Measurements from ENCODE around the gene CHMP1A.

CHMP1A gene

DNA sequence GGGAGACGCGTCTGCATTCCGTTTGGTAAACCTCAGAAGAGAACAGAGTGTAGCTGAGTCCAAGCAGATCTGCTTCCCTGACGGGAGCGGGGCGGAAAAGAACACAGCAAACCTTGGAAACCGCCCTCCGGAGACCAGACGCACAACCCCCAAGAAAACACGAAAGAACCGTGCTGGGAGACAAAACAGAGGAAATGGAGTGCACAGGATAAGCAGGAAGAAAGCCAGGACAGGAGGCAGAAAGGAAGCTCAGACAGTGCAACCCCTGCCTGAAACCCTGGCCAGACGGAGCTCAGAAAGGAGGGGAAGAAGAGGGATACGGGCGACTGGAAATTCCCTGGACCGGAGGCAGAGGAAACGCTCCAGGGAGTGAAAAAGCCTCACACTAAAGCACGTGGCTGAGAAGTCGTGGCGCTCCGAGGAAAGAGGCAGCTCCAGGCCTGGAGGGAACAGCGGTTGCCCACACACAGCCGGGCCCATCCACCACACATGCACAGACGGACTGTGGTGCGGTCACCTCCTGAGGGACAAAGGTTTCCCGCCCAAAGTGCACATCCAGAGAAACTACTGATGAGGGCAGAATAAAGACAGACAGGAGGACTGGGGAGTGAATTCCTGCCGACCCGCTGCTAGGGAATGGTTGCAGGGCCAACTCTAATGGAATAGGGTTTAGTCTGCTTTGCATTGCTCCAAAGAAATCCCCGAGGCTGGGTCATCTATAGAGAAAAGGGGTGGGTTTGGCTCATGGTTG, 33.8 kb downstream of the CHMP1A start:
- DNase-seq (ENCODE audit: low read depth) = no peak

DNA sequence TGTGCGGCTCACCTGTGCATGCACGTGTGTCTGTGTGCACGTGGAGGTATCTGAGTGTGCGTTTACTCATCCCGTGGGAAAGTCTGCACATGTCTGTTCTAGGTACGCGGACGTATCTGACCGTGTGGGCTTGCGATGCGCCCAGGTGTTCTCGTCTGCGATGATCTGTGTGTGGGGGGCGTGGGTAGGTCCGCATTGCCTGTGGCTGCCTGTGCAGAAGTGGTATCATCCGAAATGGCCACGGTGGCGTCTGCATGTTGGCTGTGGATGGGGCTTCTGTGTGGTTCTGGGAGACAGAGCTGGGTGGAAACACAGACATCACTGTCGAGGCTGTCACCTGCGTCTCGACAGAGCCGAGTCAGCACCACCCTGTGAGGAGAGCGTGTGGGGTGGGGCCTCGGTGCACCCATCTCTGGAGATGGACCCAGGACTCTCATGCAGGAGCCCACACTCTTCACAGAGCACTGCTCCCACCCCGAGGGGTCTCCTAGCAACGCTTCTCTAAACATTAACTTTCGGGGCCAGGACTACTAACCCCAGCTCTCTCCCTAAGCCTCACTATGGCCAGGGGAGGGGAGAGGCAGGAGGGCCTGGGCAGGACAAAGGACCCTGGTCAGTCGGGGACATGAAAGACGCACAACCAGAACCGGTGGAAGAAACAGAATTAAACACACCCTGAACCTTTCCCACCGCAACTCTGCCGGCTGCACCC, 35.7 kb downstream of the CHMP1A start:
- DNase-seq (ENCODE audit: low read depth) = no peak

DNA sequence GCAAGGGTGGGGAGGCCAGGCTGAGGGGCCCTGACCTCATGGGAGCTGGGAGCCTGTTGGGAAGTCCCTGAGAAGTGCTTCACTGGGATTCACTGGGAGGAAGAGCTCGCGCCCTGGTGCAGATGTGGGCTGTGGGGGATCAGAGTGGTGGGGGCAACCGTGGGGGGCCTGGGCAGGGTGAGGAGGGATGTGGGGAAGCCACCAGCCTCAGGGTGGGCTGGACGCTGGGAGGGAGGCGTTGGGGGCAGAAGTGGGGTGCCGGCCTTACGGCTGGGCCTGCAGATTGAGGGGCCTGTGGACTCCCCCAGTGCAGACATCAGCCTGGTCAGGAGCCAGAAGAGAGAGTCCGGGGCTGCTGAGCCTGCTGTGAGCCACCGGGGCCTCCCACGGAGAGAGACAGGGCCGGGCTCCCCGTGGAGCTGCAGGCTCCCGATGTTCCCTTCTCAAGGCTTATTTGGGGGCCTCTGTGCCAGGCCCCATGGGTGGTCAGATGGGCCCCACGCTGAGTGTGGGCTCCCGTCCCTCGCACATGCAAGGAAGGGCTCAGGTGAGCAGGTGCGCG, 36.3 kb downstream of the CHMP1A start:
- no peak for DNase-seq (ENCODE audit: low read depth)

DNA sequence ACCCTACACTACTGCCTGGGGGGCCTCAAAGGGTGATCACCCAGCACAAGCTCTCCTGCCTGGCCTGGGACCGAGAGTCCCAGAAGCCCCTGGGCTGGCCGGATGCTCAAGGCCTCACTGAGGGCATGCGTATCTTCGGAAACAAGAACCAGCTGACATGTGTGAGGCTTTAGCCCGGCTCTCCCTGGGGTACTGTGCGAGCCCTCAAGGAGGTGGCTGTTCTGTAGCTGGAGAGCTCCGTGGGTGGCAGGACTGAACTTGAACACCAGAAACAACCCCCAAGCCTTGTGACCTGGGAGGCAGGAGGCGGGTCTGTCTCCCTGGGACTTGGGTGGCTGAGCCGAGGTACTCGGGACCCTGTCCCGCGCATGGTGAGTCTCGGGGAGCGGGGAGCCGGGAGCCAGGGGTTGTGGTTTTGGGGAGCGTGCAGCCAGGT, 37.1 kb downstream of the CHMP1A start:
- DNase-seq (ENCODE audit: low read depth) = no peak

DNA sequence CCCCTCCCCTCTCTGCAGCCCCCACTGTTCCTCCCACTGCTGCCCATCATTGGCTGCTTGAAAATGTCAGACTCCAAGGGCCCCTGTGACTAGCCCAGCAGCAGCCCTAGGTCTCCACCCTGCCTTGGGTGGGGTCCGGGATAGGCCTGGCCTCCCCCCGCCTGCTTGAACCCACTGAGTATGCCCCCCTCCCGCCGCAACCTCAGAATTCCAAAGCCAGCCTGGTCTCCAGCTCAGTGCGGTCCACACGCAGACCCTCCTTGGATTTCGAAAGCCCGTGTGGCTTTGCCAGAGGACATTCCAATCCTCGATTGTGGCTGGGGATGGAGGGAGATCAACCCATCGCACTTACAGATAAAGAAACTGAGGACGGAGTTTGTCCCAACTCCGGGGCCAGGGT, 37.7 kb downstream of the CHMP1A start:
- DNase-seq (ENCODE audit: low read depth) = no peak

DNA sequence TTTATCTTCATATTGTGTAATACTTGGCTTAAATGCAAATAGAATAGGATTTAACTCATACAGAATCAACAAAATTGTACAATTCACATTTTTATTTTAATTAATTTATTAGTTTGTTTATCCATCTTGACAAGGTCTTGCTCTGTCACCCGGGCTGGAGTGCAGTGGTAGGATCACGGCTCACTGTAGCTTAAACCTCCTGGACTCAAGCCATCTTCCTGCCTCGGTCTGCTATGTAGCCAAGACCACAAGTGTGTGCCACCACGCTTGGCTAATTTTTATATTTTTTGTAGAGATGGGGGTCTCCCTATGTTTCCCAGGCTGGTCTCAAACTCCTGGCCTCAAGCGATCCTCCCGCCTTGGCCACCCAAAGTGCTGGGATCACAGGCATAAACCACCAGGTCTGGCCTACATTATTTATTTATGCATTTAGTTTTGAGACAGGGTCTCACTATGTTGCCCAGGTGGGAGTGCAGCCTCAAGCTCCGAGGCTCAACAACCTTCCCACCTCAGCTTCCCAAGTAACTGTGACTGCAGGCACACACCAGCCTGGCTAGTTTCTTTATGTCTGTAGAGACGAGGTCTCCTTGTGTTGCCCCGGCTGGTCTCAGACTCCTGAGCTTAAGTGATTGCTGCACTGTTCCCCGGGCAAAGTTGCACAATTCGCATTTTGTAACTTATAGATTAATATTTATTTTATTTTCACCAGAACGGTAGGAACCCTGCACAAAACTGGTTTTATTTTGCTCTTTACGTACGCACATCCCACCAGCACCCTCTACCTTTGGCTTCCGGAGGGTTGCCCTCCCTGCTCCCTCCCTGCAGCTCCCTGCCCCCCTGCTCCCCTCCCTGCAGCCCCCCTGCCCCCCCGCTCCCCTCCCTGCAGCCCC, 39.2 kb downstream of the CHMP1A start:
- DNase-seq (ENCODE audit: low read depth) = no peak

DNA sequence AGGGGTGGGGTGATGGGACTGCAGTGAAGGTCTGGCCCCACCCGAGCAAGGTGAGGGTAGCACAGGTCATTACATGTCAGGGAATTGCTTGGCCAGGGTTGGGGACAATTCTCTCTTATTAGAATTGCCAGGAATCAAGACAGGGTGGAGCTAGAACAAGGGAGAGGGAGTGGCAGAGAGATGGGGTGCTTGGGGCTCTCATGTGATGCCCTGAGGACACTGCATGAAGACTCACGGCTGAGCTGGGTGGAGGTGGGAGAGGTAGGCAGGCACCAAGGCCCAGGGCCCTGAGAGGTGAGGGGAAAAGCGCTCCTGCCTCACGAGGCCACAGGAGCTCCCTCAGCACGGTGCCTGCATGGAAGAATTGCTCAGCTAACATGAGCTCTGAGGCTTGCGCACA, 40.5 kb downstream of the CHMP1A start:
- DNase-seq (ENCODE audit: low read depth) = no peak

DNA sequence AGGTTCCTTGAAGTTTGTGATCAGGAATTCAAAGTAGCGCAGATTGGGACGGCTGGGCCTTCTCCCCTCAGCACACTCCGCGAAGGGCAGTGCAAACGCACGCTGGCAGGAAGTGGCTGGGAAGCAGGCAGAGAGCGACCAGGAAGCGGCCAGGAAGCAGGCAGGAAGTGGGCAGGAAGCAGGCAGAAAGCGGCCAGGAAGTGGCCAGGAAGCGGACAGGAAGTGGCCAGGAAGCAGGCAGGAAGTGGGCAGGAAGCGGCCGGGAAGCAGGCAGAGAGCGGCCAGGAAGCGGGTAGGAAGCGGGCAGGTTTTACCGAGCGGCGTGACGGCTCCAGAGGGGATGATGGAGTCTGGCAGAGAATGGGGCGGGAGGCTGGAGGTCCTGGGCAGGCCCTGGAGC, 40.9 kb downstream of the CHMP1A start:
- no peak for DNase-seq (ENCODE audit: low read depth)

DNA sequence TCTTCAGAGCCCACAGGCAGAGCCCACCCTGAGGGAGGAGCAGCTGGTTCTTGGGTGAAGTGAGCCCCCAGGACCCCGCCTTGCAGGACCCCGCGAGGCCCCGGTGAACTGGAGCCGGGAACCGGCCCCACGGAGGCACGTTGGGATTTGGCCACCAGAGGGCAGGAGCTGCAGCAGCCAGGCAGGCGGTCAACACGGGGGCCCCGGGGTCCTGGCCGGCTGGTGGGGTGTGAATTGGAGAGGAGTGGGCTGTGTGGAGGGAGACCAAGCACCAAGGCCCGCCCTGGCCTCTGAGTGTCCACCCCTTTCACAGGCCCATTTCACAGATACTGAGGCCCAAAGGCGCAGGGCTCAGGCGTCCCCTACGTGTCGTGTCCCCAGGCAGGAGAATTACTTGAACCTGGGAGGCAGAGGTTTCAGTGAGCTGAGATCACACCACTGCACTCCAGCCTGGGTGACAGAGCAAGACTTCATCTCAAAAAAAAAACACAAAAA, 41.9 kb downstream of the CHMP1A start:
- DNase-seq (ENCODE audit: low read depth) = no peak

DNA sequence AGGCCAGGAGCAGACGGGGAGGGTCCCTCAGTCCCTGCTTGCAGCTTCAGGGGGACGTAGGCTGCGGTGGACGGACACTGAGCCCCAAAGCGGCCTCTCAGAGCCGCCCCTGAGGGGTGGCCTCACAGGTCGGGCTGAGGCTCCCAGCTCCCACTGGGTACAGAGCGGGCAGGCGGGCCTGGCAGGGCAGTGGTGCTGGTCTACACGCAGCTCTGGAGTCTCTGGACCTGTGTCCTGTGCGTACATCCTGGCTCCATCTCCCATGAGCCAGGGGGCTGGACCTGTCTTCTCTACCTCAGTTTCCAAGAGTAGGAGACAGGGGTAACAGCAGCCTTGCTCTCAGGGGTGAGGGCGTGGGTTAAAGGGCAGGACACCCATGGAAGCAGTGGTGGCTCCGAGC, 42.3 kb downstream of the CHMP1A start:
- DNase-seq (ENCODE audit: low read depth) = no peak

DNA sequence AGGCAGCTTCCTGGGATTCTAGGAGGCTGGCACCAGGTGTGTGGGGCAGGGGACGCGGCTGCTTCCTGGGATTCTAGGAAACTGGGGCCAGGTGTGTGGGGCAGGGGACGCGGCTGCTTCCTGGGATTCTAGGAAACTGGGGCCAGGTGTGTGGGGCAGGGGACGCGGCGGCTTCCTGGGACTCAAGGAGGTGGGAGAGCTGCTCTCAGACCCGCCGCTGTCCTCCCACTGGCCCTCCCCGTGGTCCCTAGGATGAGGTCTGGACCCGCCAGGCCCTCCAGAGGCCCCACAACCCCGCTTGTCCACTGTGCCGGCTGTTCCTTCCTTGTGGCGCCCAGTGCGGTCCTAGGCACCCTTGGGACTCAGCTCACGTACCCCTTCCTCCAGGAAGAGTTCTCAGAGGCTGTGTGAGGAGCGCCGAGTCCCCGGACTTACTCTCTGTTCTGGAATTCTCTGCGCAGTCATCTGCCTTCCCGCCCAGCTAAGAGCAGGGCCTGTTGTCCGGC, 43.5 kb downstream of the CHMP1A start:
- DNase-seq (ENCODE audit: low read depth) = no peak

DNA sequence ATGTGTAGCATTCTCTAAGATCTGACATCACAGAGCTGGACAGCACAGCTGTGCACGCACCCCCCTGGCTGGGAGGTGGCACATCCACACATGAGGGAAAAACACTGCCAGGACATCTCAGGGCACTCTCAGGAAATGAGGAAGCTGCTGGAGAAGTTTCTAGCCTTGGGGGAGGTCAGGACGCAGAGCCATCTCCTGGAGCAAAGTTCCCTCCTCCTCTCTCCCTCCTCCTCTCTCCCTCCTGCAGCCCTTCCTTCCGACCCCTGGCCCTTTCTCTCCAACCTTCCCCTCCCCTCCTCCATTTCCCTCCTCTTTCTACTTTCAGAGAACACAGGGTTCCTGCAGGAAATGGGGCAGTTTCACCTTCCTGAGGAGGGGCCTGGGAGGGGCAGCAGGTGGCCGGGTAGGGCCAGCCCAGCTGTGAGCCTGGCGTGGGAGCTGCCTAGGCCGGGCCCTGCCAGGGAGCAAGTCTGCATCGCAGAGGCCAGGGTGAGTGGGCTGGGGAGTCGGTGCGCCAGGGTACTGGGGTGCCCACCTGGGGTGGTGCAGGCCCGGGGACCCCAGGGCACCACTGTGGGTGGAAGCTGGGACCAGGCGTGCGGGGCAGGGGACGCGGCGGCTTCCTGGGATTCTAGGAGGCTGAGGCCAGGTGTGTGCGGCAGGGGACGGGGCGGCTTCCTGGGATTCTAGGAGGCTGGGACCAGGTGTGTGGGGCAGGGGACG, 44.1 kb downstream of the CHMP1A start, which contains the start of gene DPEP1:
Gene DPEP1, plus strand, starts transcription at position 412 of the 723 bp plus-strand sequence. CDS start 16,769 bp downstream, outside the sequence.
- DNase-seq (ENCODE audit: low read depth) = no peak

DNA sequence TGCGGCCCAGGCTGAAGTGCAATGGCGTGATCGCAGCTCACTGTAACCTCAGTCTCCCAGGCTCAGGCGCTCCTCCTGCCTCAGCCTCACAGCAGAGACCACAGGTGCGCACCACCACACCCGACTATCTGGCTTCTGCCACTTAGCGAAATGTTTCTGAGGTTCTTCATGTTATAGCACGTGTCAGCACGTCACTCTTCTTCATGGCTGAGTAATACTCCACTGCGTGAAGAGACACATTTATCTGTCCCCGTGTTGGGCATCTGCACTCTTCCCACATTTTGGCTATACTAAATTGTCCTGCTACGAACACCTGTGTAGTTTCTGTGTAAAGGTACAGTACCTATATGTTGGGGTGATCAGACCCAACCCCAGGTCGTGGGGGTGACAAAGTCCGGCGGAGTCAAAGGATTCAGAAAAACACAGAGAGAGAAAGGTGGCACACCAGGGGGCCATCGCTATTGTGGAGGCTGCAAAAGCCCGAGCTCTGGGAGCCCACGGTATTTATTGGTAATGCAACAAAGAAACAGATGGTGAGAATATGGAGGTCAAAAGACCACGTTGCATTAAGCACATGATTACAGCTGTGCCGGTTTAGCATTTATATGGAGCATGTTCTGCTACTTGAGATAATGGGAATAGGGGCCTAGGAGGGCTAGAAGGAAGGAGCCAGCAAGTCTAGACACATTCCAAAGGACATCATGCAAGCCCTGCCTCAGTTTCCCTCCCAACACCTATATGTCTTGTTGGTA, 44.9 kb downstream of the CHMP1A start:
- no peak for DNase-seq (ENCODE audit: low read depth)

DNA sequence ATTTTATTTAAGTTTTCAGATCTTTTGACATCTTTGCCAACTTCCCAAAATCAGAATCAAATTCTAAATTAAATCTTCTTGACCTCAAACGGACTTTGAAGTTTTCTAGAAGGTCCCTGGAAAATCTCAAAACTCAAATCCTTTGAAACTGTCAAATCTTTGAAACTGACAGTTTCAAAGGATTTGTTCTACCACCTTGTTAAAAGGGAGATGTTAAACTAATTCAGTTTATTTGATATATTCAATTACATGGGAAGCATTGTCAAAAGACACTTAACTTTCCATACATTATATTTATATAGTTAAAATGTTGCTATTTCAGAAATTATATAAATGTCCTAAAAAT, 47.4 kb downstream of the CHMP1A start:
- no peak for DNase-seq (ENCODE audit: low read depth)

DNA sequence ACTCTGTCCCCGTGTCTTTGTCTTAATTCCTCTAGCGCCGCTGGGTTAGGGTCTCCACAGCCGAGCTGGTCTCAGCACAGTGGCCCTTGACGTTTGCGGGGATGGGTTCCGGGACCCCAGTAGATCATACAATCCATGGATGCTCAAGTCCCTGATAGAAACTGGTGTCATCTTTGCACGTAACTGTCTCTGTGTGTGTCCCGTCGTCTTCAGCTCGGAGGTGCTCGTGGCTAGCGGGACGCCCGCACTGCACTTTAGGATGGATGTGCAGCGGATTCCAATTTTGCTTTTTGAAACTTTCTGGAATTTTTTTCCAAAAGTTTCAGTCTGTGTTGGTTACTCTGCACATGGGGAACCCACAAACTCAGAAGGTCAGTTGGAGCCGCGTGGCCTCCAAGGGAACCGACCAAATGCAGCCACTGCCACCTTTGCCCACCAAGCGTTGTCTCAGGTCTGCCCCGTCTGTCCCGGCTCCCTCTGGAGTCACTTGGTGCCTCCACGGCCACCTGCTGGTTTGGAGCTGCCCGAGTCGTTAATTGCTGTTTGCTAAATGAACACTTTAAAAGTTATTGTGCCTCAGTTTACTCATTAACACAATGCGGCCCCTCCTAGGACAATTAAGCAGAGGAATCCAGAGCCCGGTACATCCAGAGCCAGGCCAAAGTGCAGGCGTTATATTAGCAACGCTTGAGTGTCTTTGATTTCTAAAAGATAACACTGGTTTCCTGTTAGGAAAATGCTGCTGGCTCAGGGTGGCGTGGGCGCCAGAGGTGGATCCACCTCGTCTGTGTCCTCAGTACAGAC, 49.4 kb downstream of the CHMP1A start:
- no peak for DNase-seq (ENCODE audit: low read depth)

DNA sequence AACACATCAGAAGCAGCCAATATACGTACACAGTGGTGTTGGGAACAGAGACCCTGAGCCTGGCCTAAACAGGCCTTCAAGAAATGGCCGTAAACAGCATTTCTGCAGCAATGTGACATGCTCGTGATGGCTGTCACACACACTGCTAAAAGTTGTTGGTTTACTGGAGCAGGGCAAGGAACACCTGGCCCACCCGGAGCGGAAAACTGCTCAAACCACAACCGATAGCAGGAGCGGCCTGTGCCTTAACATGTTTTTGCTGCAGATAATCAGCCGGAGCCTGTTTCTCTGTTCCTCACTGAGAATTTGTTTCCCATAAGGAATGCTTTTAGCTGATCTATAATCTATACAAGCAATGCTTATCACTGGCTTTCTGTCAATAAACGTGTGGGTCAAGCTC, 50.1 kb downstream of the CHMP1A start:
- no peak for DNase-seq (ENCODE audit: low read depth)

DNA sequence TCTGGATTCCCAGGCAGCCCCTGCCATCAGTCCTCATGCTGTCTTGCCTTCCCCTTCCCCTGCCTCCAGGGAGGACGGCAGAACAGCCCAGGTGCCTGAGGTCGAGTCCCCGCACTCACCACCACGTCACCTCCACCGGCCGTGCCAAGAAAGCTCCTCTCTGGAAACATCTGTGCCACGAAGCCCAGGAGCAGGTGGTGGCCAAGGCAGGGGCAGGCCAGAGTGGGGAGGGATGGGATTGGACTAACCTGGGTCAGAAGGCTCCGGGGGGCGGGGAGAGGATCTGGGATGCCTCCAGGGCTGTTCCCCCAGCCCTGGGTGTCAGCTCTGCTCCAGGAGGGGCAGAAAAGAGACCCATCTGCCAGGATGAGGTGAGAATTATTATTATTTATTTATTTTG, 51.5 kb downstream of the CHMP1A start:
- DNase-seq (ENCODE audit: low read depth) = no peak

DNA sequence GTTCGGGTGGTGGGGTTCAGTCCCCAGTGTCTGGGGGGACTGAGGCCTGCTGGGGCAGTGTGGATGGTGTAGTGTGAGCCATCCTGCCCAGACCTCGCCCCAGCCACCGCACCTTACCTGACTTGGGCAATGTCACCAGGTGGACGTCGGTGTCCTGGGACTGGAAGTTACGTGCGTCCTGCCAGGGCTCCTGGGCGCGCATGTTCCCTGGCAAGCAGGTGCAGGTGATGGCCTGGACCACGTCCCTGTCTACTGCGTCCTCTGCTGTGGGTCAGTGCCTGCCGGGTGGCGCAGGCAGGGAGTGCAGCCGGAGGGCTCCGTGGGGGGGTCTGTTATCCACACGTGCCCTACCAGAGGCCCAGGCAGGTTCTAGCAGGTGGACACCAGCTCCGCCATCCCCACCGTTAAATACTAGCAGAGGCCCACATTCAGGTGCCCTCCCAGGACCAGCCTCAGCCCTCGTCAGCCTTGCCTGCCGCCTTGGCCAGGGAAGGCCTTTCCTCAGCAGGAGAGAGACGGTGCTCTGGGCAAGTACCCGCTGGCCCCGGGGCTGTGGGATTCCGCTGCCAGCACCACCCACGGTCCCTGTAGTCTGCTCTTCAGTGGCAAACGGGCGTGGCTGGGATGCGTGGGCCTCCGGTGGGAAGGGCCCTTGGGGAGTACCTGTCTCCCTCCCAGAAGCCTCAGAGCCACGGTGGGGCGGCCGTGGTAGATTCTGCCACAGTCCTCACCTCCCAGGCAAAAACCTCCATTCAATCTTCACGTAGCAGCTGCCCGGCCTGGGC, 52.1 kb downstream of the CHMP1A start:
- no peak for DNase-seq (ENCODE audit: low read depth)

DNA sequence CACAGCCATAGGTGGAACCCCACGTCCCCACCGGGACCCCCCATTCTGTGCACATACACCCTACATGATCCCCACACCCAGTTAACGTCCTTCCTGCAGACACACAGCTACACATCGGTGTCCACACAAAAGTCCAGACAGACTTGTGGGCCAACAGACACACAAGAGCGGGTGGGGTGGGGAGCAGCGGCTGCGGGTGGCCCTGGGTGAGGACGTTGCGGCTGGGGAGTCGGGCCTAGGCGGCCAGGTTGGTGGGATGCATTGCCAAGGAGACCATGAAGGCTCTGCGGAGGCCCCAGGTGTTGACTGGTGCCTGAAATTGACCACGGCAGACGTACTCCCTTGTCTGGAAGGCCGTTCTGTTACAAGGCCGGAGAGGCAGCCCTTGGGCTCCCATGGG, 52.7 kb downstream of the CHMP1A start:
- DNase-seq (ENCODE audit: low read depth) = no peak

Data from stimulated activated CD8-positive, alpha-beta memory T cell treated with anti-CD3 and anti-CD28 coated beads, Interleukin-12 subunit alpha, Interleukin-12 subunit beta, amount 100 ng/mL, for 4 hours (primary cell).